GM23338 (cell line): Measurements from ENCODE around the gene LAMB3. TPM values are rescaled to one million over a fixed set of nuclear protein-coding genes. Genes with fewer than 3 reads are reported as not detected.

Source experiments
- ATAC-seq: fragments of 200-7000 bp; cut with Tn5 transposase; 3 replicates; pipeline ENCODE4 v1.9.1; 2020
- DNase-seq: peaks from one replicate; pipeline ENCODE4 v3.0.0-alpha.2; 2015; ENCODE audit warnings: low spot score
- H2AFZ ChIP-seq: fragments of 200-600 bp; sonication (generic); 2 replicates; pipeline ENCODE4 v1.8.0; 2016; ENCODE audit warnings: antibody characterized with exemption, mild to moderate bottlenecking, moderate library complexity
- H3F3A ChIP-seq: fragments of 200-600 bp; sonication (generic); replicated peaks from 2 replicates; pipeline ENCODE4 v1.8.0; 2017; ENCODE audit warnings: antibody characterized with exemption, mixed run types, low read depth
- H3K27ac ChIP-seq: fragments of 200-600 bp; sonication (generic); 2 replicates; pipeline ENCODE4 v1.6.1; 2016; ENCODE audit warnings: low read depth
- H3K27me3 ChIP-seq: fragments of 200-600 bp; sonication (generic); 2 replicates; pipeline ENCODE4 v1.8.0; 2016; ENCODE audit warnings: mild to moderate bottlenecking, mixed run types, moderate library complexity; ENCODE audit not compliant: insufficient read depth
- H3K36me3 ChIP-seq: fragments of 200-600 bp; sonication (generic); 2 replicates; pipeline ENCODE4 v1.8.0; 2016; ENCODE audit warnings: mild to moderate bottlenecking; ENCODE audit not compliant: insufficient read depth
- H3K4me1 ChIP-seq: fragments of 200-600 bp; sonication (generic); 2 replicates; pipeline ENCODE4 v1.8.0; 2016; ENCODE audit warnings: mild to moderate bottlenecking, moderate library complexity; ENCODE audit not compliant: insufficient read depth
- H3K4me2 ChIP-seq: fragments of 200-600 bp; sonication (generic); 2 replicates; pipeline ENCODE4 v1.7.1; 2017; ENCODE audit warnings: mixed run types
- H3K4me3 ChIP-seq: fragments of 200-600 bp; sonication (generic); 2 replicates; pipeline ENCODE4 v1.6.1; 2016; ENCODE audit warnings: mixed run types
- H3K79me2 ChIP-seq: fragments of 200-600 bp; sonication (generic); replicated peaks from 2 replicates; pipeline ENCODE4 v1.8.0; 2017; ENCODE audit warnings: mild to moderate bottlenecking; ENCODE audit not compliant: insufficient read depth
- H3K9me2 ChIP-seq: fragments of 200-600 bp; sonication (generic); 2 replicates; pipeline ENCODE4 v1.8.0; 2017; ENCODE audit not compliant: insufficient read depth
- H4K20me1 ChIP-seq: fragments of 200-600 bp; sonication (generic); replicated peaks from 2 replicates; pipeline ENCODE4 v1.8.0; 2017; ENCODE audit warnings: mild to moderate bottlenecking; ENCODE audit not compliant: insufficient read depth
- H3K27ac Mint-ChIP-seq: 2 replicates; pipeline ENCODE4 v1.8.0; 2020; ENCODE audit warnings: inconsistent platforms, mild to moderate bottlenecking, moderate library complexity, mixed read lengths
- H3K27me3 Mint-ChIP-seq: 3 replicates; pipeline ENCODE4 v1.8.0; 2022; ENCODE audit warnings: low read depth, mild to moderate bottlenecking, moderate library complexity, mixed read lengths, inconsistent platforms; ENCODE audit not compliant: insufficient read depth, poor library complexity
- H3K36me3 Mint-ChIP-seq: 3 replicates; pipeline ENCODE4 v1.8.0; 2021; ENCODE audit warnings: low read depth, mild to moderate bottlenecking, inconsistent platforms, moderate library complexity, mixed read lengths
- H3K4me1 Mint-ChIP-seq: 3 replicates; pipeline ENCODE4 v1.8.0; 2020; ENCODE audit warnings: mild to moderate bottlenecking, inconsistent platforms, mixed read lengths
- H3K4me3 Mint-ChIP-seq: 3 replicates; pipeline ENCODE4 v1.8.0; 2021; ENCODE audit warnings: moderate library complexity, mild to moderate bottlenecking, inconsistent platforms, mixed read lengths
- H3K9me3 Mint-ChIP-seq: 3 replicates; pipeline ENCODE4 v1.8.0; 2020; ENCODE audit warnings: moderate library complexity, mild to moderate bottlenecking, inconsistent platforms, mixed read lengths
- CREB1 ChIP-seq: fragments of 250-450 bp; sonication (Bioruptor Pico); IDR thresholded peaks from 2 replicates; pipeline ENCODE4 v1.5.0; 2020; ENCODE audit warnings: low read depth, mild to moderate bottlenecking, moderate library complexity
- ETS1 ChIP-seq: IDR thresholded peaks from 2 replicates; pipeline ENCODE4 v1.6.1; 2016; ENCODE audit warnings: antibody characterized with exemption
- EZH2 ChIP-seq: fragments of 200-600 bp; sonication (generic); IDR thresholded peaks from one replicate; pipeline ENCODE4 v1.8.0; 2017; ENCODE audit warnings: antibody characterized with exemption, mild to moderate bottlenecking, low read depth; ENCODE audit not compliant: unreplicated experiment
- EZH2phosphoT487 ChIP-seq: fragments of 200-600 bp; sonication (generic); IDR thresholded peaks from one replicate; pipeline ENCODE4 v1.8.1; 2018; ENCODE audit warnings: antibody characterized with exemption; ENCODE audit not compliant: unreplicated experiment
- JUNB ChIP-seq: IDR thresholded peaks from one replicate; pipeline ENCODE4 v1.6.1; 2016; ENCODE audit warnings: antibody characterized with exemption; ENCODE audit not compliant: unreplicated experiment
- NANOG ChIP-seq: IDR thresholded peaks from 2 replicates; pipeline ENCODE4 v1.6.1; 2016; ENCODE audit warnings: antibody characterized with exemption, borderline replicate concordance
- POLR2AphosphoS5 ChIP-seq: IDR thresholded peaks from 2 replicates; pipeline ENCODE4 v1.6.1; 2016; ENCODE audit warnings: antibody characterized with exemption, low read depth
- REST ChIP-seq: IDR thresholded peaks from one replicate; pipeline ENCODE4 v1.6.1; 2018; ENCODE audit warnings: antibody characterized with exemption; ENCODE audit not compliant: unreplicated experiment
- STAT1 ChIP-seq: IDR thresholded peaks from one replicate; pipeline ENCODE4 v1.6.1; 2016; ENCODE audit warnings: antibody characterized with exemption; ENCODE audit not compliant: unreplicated experiment
- ZNF114 ChIP-seq: fragments of 250-450 bp; sonication (Bioruptor Pico); IDR thresholded peaks from 2 replicates; pipeline ENCODE4 v1.5.0; 2020; ENCODE audit warnings: mild to moderate bottlenecking, moderate library complexity
- ZNF331 ChIP-seq: fragments of 250-450 bp; sonication (Bioruptor Pico); IDR thresholded peaks from 2 replicates; pipeline ENCODE4 v1.5.0; 2020; ENCODE audit warnings: low read depth, mild to moderate bottlenecking, moderate library complexity
- polyA plus RNA-seq: library from polyadenylated mRNA; unstranded; fragments of >200 nt; fragmentation: Nextera tagmentation; extraction: Ambion mirVana; gene quantifications from 2 replicates; pipeline ENCODE4 v1.2.1, GENCODE V29; 2016
- total RNA-seq: library from RNA; depleted of rRNA; stranded (reverse); fragments of >200 nt; shearing (Covaris generic); gene quantifications from 2 replicates; pipeline ENCODE4 v1.2.3, GENCODE V29; 2014
- TF ChIP-seq, protein P1 (sequence below), 2 experiments: fragments of 200-600 bp in 1 of 2; sonication (generic) in 1 of 2; conservative IDR thresholded peaks; 2 replicates each; pipeline versions ENCODE4 v1.5.1 to v1.6.1; 2016 to 2017; ENCODE audit warnings: antibody characterized with exemption in 2 of 2, low read depth in 2 of 2, mild to moderate bottlenecking in 2 of 2, moderate library complexity in 1 of 2
- TF ChIP-seq, protein P2 (sequence below): fragments of 250-450 bp; sonication (Bioruptor Pico); IDR thresholded peaks from 2 replicates; pipeline ENCODE4 v1.5.0; 2020; ENCODE audit warnings: mild to moderate bottlenecking, moderate library complexity

LAMB3 gene
- total and polyA plus RNA-seq, 2 experiments from 2014 or later = 0.05 to 0.52 TPM

- no peaks in the 10 kb centered on the region for H3K36me3 Mint-ChIP-seq
These were observed 14.9 kb upstream of the LAMB3 start for GRCh38 chr1:209667103-209667502.

More at GRCh38 chr1:209667103-209667502, 14.9 kb upstream of the LAMB3 start:
- H4K20me1 ChIP-seq = no peaks in the 10 kb centered on the region
- ATAC-seq (no peak), DNase-seq (no peak)
- peaks cover 12% of the 10 kb centered on the region for H3K9me2 ChIP-seq
- TF ChIP-seq REST (no peak), CREB1 (no peak), EZH2phosphoT487 (no peak), EZH2 (no peak), NANOG (no peak), STAT1 (no peak), JUNB (no peak), ZNF114 (no peak), POLR2AphosphoS5 (no peak), ZNF331 (CRISPR knock-in tag) (no peak), ETS1 (no peak)
- TF ChIP-seq, protein P1, sequence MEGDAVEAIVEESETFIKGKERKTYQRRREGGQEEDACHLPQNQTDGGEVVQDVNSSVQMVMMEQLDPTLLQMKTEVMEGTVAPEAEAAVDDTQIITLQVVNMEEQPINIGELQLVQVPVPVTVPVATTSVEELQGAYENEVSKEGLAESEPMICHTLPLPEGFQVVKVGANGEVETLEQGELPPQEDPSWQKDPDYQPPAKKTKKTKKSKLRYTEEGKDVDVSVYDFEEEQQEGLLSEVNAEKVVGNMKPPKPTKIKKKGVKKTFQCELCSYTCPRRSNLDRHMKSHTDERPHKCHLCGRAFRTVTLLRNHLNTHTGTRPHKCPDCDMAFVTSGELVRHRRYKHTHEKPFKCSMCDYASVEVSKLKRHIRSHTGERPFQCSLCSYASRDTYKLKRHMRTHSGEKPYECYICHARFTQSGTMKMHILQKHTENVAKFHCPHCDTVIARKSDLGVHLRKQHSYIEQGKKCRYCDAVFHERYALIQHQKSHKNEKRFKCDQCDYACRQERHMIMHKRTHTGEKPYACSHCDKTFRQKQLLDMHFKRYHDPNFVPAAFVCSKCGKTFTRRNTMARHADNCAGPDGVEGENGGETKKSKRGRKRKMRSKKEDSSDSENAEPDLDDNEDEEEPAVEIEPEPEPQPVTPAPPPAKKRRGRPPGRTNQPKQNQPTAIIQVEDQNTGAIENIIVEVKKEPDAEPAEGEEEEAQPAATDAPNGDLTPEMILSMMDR (conservative IDR thresholded peaks at IDR 0.05; ENCODE audit: low read depth in 2 of 2) = no peak
- TF ChIP-seq, protein P2, sequence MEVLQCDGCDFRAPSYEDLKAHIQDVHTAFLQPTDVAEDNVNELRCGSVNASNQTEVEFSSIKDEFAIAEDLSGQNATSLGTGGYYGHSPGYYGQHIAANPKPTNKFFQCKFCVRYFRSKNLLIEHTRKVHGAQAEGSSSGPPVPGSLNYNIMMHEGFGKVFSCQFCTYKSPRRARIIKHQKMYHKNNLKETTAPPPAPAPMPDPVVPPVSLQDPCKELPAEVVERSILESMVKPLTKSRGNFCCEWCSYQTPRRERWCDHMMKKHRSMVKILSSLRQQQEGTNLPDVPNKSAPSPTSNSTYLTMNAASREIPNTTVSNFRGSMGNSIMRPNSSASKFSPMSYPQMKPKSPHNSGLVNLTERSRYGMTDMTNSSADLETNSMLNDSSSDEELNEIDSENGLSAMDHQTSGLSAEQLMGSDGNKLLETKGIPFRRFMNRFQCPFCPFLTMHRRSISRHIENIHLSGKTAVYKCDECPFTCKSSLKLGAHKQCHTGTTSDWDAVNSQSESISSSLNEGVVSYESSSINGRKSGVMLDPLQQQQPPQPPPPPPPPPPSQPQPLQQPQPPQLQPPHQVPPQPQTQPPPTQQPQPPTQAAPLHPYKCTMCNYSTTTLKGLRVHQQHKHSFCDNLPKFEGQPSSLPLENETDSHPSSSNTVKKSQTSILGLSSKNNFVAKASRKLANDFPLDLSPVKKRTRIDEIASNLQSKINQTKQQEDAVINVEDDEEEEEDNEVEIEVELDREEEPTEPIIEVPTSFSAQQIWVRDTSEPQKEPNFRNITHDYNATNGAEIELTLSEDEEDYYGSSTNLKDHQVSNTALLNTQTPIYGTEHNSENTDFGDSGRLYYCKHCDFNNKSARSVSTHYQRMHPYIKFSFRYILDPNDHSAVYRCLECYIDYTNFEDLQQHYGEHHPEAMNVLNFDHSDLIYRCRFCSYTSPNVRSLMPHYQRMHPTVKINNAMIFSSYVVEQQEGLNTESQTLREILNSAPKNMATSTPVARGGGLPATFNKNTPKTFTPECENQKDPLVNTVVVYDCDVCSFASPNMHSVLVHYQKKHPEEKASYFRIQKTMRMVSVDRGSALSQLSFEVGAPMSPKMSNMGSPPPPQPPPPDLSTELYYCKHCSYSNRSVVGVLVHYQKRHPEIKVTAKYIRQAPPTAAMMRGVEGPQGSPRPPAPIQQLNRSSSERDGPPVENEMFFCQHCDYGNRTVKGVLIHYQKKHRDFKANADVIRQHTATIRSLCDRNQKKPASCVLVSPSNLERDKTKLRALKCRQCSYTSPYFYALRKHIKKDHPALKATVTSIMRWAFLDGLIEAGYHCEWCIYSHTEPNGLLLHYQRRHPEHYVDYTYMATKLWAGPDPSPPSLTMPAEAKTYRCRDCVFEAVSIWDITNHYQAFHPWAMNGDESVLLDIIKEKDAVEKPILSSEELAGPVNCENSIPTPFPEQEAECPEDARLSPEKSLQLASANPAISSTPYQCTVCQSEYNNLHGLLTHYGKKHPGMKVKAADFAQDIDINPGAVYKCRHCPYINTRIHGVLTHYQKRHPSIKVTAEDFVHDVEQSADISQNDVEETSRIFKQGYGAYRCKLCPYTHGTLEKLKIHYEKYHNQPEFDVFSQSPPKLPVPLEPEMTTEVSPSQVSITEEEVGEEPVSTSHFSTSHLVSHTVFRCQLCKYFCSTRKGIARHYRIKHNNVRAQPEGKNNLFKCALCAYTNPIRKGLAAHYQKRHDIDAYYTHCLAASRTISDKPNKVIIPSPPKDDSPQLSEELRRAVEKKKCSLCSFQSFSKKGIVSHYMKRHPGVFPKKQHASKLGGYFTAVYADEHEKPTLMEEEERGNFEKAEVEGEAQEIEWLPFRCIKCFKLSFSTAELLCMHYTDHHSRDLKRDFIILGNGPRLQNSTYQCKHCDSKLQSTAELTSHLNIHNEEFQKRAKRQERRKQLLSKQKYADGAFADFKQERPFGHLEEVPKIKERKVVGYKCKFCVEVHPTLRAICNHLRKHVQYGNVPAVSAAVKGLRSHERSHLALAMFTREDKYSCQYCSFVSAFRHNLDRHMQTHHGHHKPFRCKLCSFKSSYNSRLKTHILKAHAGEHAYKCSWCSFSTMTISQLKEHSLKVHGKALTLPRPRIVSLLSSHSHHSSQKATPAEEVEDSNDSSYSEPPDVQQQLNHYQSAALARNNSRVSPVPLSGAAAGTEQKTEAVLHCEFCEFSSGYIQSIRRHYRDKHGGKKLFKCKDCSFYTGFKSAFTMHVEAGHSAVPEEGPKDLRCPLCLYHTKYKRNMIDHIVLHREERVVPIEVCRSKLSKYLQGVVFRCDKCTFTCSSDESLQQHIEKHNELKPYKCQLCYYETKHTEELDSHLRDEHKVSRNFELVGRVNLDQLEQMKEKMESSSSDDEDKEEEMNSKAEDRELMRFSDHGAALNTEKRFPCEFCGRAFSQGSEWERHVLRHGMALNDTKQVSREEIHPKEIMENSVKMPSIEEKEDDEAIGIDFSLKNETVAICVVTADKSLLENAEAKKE (CRISPR knock-in tag) = no peak
- H3K36me3 ChIP-seq = no peaks in the 10 kb centered on the region
- H3K4me3 ChIP-seq = no peak overlapping the region
- H3K4me1 ChIP-seq = no peaks in the 10 kb centered on the region
- H3K27me3 Mint-ChIP-seq = peaks cover 4% of the 10 kb centered on the region
- H3K4me2 ChIP-seq = no peak overlapping the region
- H3K27me3 ChIP-seq = 0 out of 2 replicates have a peak, but pooled peaks cover under 1% of the 10 kb centered on the region
- H3K9me3 Mint-ChIP-seq = no peaks in the 10 kb centered on the region; the same call in 2 of the 3 replicates
- no peak overlapping the region for H2AFZ ChIP-seq
- H3K4me1 Mint-ChIP-seq = no peaks in the 10 kb centered on the region; the same call in 2 of the 3 replicates
- H3K27ac Mint-ChIP-seq = no peak overlapping the region
- no peak overlapping the region for H3K27ac ChIP-seq
- no peaks in the 10 kb centered on the region for H3K79me2 ChIP-seq
- H3K4me3 Mint-ChIP-seq = no peak overlapping the region
- no peaks in the 10 kb centered on the region for H3F3A ChIP-seq
